NB4 (cell line): Measurements from ENCODE around the gene GPATCH8.

Source experiments
- MYC ChIP-seq: IDR thresholded peaks from 2 replicates; pipeline ENCODE4 v1.6.1; 2011; ENCODE audit warnings: low read depth, low read length
- POLR2A ChIP-seq: IDR thresholded peaks from 2 replicates; pipeline ENCODE4 v1.6.1; 2011; ENCODE audit warnings: mild to moderate bottlenecking; ENCODE audit not compliant: insufficient read length; ENCODE audit errors: extremely low read depth
- TF ChIP-seq, protein P1 (sequence below): IDR thresholded peaks from one replicate; pipeline ENCODE4 v1.5.1; 2012; ENCODE audit warnings: low read depth, low read length
- TF ChIP-seq, protein P2 (sequence below): IDR thresholded peaks from 2 replicates; pipeline ENCODE4 v1.6.1; 2011; ENCODE audit warnings: low read depth, low read length

GRCh38 chr17:44548376-44549230 is 45.4 kb upstream of the GPATCH8 start:
- TF ChIP-seq, protein P1, sequence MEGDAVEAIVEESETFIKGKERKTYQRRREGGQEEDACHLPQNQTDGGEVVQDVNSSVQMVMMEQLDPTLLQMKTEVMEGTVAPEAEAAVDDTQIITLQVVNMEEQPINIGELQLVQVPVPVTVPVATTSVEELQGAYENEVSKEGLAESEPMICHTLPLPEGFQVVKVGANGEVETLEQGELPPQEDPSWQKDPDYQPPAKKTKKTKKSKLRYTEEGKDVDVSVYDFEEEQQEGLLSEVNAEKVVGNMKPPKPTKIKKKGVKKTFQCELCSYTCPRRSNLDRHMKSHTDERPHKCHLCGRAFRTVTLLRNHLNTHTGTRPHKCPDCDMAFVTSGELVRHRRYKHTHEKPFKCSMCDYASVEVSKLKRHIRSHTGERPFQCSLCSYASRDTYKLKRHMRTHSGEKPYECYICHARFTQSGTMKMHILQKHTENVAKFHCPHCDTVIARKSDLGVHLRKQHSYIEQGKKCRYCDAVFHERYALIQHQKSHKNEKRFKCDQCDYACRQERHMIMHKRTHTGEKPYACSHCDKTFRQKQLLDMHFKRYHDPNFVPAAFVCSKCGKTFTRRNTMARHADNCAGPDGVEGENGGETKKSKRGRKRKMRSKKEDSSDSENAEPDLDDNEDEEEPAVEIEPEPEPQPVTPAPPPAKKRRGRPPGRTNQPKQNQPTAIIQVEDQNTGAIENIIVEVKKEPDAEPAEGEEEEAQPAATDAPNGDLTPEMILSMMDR, result no peak
- TF ChIP-seq POLR2A (no peak), MYC (no peak)
- TF ChIP-seq, protein P2, sequence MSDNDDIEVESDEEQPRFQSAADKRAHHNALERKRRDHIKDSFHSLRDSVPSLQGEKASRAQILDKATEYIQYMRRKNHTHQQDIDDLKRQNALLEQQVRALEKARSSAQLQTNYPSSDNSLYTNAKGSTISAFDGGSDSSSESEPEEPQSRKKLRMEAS, result no peak
